T-helper 2 cell treated with Interferon-gamma antibody and Interleukin-4, amounts not matched to agents 100 ng/mL and 5 ng/mL, for 36 hours (primary cell): Measurements from ENCODE around the gene PTPRD. TPM values are rescaled to one million over a fixed set of nuclear protein-coding genes. Genes with fewer than 3 reads are reported as not detected.

Experiments
- intact Hi-C: fragments of 100-400 bp; cut with micrococcal nuclease; formaldehyde crosslinking; loops from one replicate; pipeline ENCODE4 v1.15.1; 2023
- total RNA-seq: library from RNA; stranded (reverse); gene quantifications from 2 replicates; pipeline ENCODE4 v1.2.3, GENCODE V29; 2022

PTPRD gene
- total RNA-seq, 1 donor from 2014 or later: not detected

GRCh38 chr9:8736805-8737204 lies 1876.0 kb downstream of the PTPRD start:
- intact Hi-C loops: no loop called here

GRCh38 chr9:8734760-8735159 lies 1878.0 kb downstream of the PTPRD start:
- intact Hi-C loops: no loop called here

- intact Hi-C loops: no loop called here
Observed at GRCh38 chr9:8733131-8733954, 1879.5 kb downstream of the PTPRD start.

- intact Hi-C loops: no loop called here
Observed at GRCh38 chr9:8732367-8733075, 1880.3 kb downstream of the PTPRD start.

- intact Hi-C loops: no loop called here
Observed at GRCh38 chr9:8730618-8731017, 1882.2 kb downstream of the PTPRD start.

- intact Hi-C loops: no loop called here
Observed at GRCh38 chr9:8728910-8729309, 1883.9 kb downstream of the PTPRD start.

- intact Hi-C loops: no loop called here
Observed at GRCh38 chr9:8727191-8727590, 1885.6 kb downstream of the PTPRD start.

- intact Hi-C loops: no loop called here
Observed at GRCh38 chr9:8726692-8727091, 1886.1 kb downstream of the PTPRD start.

GRCh38 chr9:8725635-8726034 lies 1887.2 kb downstream of the PTPRD start:
- intact Hi-C loops: no loop called here

- intact Hi-C loops: no loop called here
Observed at GRCh38 chr9:8724284-8725018, 1888.4 kb downstream of the PTPRD start.

- intact Hi-C loops: no loop called here
Observed at GRCh38 chr9:8723195-8723594, 1889.6 kb downstream of the PTPRD start.

- intact Hi-C loops: no loop called here
Observed at GRCh38 chr9:8719833-8720486, 1892.8 kb downstream of the PTPRD start.

GRCh38 chr9:8718121-8718725 lies 1894.6 kb downstream of the PTPRD start:
- intact Hi-C loops: no loop called here

GRCh38 chr9:8717146-8717545 lies 1895.7 kb downstream of the PTPRD start:
- intact Hi-C loops: no loop called here

GRCh38 chr9:8715788-8716187 lies 1897.0 kb downstream of the PTPRD start:
- intact Hi-C loops: no loop called here

- intact Hi-C loops: no loop called here
Observed at GRCh38 chr9:8713811-8714165, 1899.0 kb downstream of the PTPRD start.

- intact Hi-C loops: no loop called here
Observed at GRCh38 chr9:8713149-8713810, 1899.5 kb downstream of the PTPRD start.

GRCh38 chr9:8709731-8710130 lies 1903.1 kb downstream of the PTPRD start:
- intact Hi-C loops: no loop called here

- intact Hi-C loops: no loop called here
Observed at GRCh38 chr9:8708728-8709127, 1904.1 kb downstream of the PTPRD start.

- intact Hi-C loops: no loop called here
Observed at GRCh38 chr9:8706998-8707397, 1905.8 kb downstream of the PTPRD start.

GRCh38 chr9:8706531-8706930 lies 1906.3 kb downstream of the PTPRD start:
- intact Hi-C loops: no loop called here
